ENCODE results near the gene VIPR1. TPM values are rescaled to one million over a fixed set of nuclear protein-coding genes. Genes with fewer than 3 reads are reported as not detected.

VIPR1 gene
- total RNA-seq, 1 donor = 5.6 TPM

DNA sequence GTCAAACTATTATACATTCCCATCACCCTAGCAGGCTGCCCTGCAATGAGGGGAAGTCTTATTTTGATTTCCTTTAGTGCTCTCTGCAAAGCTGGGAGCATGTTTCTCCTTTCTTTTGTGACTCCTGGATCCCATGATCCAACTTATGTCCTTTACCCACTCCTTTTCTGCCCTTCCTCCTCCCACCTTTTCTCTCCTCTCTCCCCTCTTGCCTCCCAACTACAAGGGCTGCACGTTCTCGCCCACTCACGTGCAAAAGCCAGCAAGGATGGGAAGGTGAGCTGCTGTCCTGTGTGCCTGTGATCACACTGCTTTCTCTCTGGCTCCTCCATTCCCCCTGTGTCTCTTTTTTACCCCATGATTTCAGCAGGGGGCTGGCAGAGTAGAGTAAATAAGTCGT is 6.1 kb downstream of the VIPR1 start:
- TF ChIP-seq, protein P1, sequence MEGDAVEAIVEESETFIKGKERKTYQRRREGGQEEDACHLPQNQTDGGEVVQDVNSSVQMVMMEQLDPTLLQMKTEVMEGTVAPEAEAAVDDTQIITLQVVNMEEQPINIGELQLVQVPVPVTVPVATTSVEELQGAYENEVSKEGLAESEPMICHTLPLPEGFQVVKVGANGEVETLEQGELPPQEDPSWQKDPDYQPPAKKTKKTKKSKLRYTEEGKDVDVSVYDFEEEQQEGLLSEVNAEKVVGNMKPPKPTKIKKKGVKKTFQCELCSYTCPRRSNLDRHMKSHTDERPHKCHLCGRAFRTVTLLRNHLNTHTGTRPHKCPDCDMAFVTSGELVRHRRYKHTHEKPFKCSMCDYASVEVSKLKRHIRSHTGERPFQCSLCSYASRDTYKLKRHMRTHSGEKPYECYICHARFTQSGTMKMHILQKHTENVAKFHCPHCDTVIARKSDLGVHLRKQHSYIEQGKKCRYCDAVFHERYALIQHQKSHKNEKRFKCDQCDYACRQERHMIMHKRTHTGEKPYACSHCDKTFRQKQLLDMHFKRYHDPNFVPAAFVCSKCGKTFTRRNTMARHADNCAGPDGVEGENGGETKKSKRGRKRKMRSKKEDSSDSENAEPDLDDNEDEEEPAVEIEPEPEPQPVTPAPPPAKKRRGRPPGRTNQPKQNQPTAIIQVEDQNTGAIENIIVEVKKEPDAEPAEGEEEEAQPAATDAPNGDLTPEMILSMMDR (IDR thresholded peaks at IDR 0.05; ENCODE audit: insufficient read depth, low read length) = no peak
- H3K4me3 ChIP-seq (ENCODE audit: low read depth, low read length) = no peak overlapping the region
- no peak for DNase-seq (ENCODE audit: low read depth)

DNA sequence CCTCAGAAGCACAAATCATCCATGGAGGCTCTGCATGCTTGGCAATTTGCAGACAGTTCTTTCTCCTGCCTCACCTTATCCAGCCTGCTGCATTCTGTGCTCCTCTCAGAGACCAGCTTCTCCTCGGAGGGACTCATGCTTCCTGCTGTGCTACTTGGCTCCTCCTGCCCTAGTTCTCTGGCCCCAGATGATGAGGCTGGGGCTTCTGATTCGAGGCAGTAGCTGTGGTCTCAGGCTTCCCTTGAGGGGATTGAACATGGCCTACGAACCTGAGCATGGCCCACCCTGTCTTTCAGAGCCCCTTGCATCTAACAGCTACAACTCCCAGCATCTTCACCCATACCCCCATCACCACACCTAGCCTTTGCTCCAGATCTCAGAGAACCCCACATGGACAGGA is 6.7 kb downstream of the VIPR1 start:
- no peak overlapping the region for H3K4me3 ChIP-seq (ENCODE audit: low read depth, low read length)
- TF ChIP-seq, protein P1 (IDR thresholded peaks at IDR 0.05; ENCODE audit: insufficient read depth, low read length) = no peak
- no peak for DNase-seq (ENCODE audit: low read depth)

DNA sequence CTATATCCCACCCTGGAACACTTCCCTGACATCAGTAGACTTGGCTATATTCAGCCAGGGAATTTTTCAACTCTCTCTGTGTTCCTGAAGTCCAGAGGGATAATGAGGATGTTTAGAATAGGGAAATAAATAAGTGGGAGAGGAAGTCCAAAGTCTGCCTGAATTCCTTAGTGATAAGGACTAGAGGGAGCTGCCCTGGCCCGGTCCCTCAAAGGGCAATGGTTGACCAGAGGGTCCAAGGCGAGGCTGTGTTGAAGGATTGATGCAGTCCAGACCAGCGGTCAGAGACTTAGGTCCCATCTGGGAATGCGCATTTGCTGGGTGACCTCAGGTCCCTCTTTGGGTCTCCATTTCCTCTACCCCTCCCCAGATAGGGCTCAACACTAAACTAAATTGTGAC is 7.9 kb downstream of the VIPR1 start:
- no peak overlapping the region for H3K4me3 ChIP-seq (ENCODE audit: low read depth, low read length)
- DNase-seq (ENCODE audit: low read depth) = no peak
- TF ChIP-seq, protein P1 (IDR thresholded peaks at IDR 0.05; ENCODE audit: insufficient read depth, low read length) = no peak

DNA sequence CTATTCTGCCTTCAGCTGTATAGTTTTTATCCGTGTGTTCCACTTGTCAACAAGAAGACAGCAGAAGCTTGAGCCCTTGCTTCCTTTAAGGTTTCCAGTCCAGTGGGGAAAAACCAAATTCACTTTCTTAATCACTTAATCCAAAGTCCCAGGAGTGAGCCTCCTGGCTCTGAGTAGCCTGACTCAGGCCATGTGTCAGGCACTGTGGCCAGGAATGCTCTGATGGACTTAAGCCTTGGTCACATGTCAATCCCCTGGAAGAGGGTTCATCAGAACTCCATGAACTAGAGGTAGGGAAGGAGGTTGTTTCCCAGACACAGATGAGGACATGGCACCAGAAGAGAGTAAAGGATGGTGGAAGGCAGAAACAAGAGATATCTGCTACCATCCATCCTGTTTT is 8.8 kb downstream of the VIPR1 start:
- H3K4me3 ChIP-seq (ENCODE audit: low read depth, low read length) = no peak overlapping the region
- TF ChIP-seq, protein P1 (IDR thresholded peaks at IDR 0.05; ENCODE audit: insufficient read depth, low read length) = no peak
- DNase-seq (ENCODE audit: low read depth) = no peak

DNA sequence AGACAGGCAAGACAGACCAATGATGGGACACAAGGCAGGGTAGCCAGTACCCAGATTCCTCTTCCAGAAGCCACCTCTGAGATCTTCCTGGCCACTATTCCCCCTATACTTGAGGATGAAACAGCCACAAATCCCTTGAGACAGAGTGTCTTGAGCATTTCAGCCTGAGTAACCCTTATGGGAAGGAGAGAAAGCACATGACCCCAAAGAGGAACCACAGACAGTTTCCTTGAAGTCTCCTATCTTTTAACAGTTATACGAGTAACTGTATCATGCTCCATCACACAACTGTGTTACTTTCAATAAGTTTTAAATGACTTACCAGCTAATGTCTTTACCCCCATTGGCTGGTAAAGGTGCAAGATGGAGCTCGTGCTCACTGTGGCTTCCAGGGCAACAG is 9.3 kb downstream of the VIPR1 start:
- TF ChIP-seq, protein P1 (IDR thresholded peaks at IDR 0.05; ENCODE audit: insufficient read depth, low read length) = no peak
- no peak overlapping the region for H3K4me3 ChIP-seq (ENCODE audit: low read depth, low read length)

DNA sequence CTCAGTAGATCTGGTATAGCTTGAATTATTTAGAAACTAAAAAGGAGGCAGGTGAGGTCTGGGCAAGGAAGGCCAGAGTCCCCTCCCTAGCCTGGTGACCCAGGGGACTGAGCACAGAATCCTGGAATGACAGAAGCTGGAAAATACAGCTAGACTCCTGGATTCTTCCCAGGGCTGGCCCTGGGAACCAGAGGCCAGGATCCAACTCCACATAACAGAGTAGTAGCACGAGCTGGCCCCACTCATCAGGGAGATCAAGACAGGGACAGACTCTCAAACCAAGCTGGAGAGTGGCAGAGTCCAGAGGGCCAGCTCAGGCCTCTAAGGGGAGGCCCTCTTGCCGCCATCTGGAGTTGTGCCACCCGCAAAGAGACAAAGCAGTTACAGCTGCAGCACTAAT is 10.7 kb downstream of the VIPR1 start:
- no peak overlapping the region for H3K4me3 ChIP-seq (ENCODE audit: low read depth, low read length)
- TF ChIP-seq, protein P1 (IDR thresholded peaks at IDR 0.05; ENCODE audit: insufficient read depth, low read length) = no peak
- DNase-seq (ENCODE audit: low read depth) = no peak

More for the DNA sequence above, 9.3 kb downstream of the VIPR1 start:
- DNase-seq (ENCODE audit: low read depth) = no peak

DNA sequence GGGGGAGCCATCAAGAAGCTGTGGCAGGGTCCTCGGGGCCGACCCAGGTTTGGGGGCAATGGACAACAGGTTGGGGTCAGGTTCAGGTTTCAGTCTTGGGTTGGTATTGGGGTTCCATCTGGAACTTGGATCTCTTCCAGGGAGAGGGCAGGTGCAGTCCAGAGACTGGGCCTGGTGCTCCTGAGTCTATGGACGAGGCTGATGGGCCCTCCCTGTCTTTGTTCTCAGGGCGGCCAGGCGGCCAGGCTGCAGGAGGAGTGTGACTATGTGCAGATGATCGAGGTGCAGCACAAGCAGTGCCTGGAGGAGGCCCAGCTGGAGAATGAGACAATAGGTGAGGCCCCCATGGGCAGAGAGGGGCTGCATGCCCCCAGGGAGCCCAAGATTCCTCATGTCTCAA is 11.1 kb downstream of the VIPR1 start:
- TF ChIP-seq, protein P1 (IDR thresholded peaks at IDR 0.05; ENCODE audit: insufficient read depth, low read length) = no peak
- no peak for DNase-seq (ENCODE audit: low read depth)
- H3K4me3 ChIP-seq (ENCODE audit: low read depth, low read length) = no peak overlapping the region
